ENCODE data around the gene MAFF.

GRCh38 chr22:38203090-38203810 is 1.5 kb downstream of the MAFF start:
- TF ChIP-seq CTCF (IDR thresholded peaks at IDR 0.05) (no peak), POLR2A (IDR thresholded peaks at IDR 0.05) (no peak)

All from uterus (tissue), 2 donors.